ENCODE results near the gene ANXA6. TPM values are rescaled to one million over a fixed set of nuclear protein-coding genes. Genes with fewer than 3 reads are reported as not detected.

ANXA6 gene
- total RNA-seq, 2 experiments from 2014 or later, result 26.1 to 74.1 TPM

GRCh38 chr5:151143645-151144044 lies 13.9 kb downstream of the ANXA6 start:
- ChIA-PET POLR2A (interaction anchor here (1.1 to 6.0 kb wide), 3 partner anchors 10 to 109 kb away, joined by 4 to 83 read pairs (median 13); partner anchors contain the start of gene GM2A), CTCF (ENCODE audit: unreplicated experiment) (interaction anchor here (0.8 kb wide), 1 partner anchor 19 kb away, joined by 3 read pairs; no protein-coding TSS in a partner anchor)
- Histone ChIP-seq H3K4me3 (ENCODE audit: low read depth, low read length, poor library complexity, severe bottlenecking) (no peak overlapping the region), H3K27ac (ENCODE audit: low read depth, low read length, poor library complexity, severe bottlenecking) (no peak overlapping the region), H4K20me1 (ENCODE audit: insufficient read depth, low read length) (no peaks in the 10 kb centered on the region), H2AFZ (ENCODE audit: low read length) (no peak overlapping the region), H3K36me3 (ENCODE audit: insufficient read depth, low read length) (no peaks in the 10 kb centered on the region), H3K9me2 (ENCODE audit: insufficient read depth, low read length) (no peaks in the 10 kb centered on the region), H3K4me2 (ENCODE audit: low read length) (no peak overlapping the region), H3K9me3 (ENCODE audit: low read length) (no peaks in the 10 kb centered on the region), H3K79me2 (ENCODE audit: insufficient read depth, low read depth, low read length) (no peaks in the 10 kb centered on the region), H3K4me1 (ENCODE audit: insufficient read depth, low read length, poor library complexity, severe bottlenecking) (peaks cover 78% of the 10 kb centered on the region)
- no TSS peak for BruUV-seq (replicated peaks)
- intact Hi-C loops (cut with micrococcal nuclease; ENCODE audit: unreplicated experiment), result no loop called here
- DNase-seq (ENCODE audit: low spot score), result no peak
- TF ChIP-seq CTCF (conservative IDR thresholded peaks at IDR 0.05; ENCODE audit: low read length), result no peak
- TF ChIP-seq EZH2phosphoT487 (IDR thresholded peaks at IDR 0.05; ENCODE audit: borderline replicate concordance, low read depth, low read length), result no peak

- peak overlapping the region; percentile 57 for H3K27ac ChIP-seq (ENCODE audit: low read depth, low read length, poor library complexity, severe bottlenecking)
- peak overlapping the region; percentile 80 for H3K4me2 ChIP-seq (ENCODE audit: low read length)
- no TSS peak for BruUV-seq (replicated peaks)
- H4K20me1 ChIP-seq (ENCODE audit: insufficient read depth, low read length), result no peaks in the 10 kb centered on the region
- ChIA-PET CTCF (ENCODE audit: unreplicated experiment) (interaction anchor here (2.4 kb wide), 2 partner anchors 14 to 17 kb away, joined by 10 to 14 read pairs; no protein-coding TSS in a partner anchor), POLR2A (interaction anchor here (1.1 to 6.0 kb wide), 5 partner anchors 10 to 110 kb away, joined by 3 to 83 read pairs (median 6); partner anchors contain the start of gene GM2A)
- no peak overlapping the region for H3K4me3 ChIP-seq (ENCODE audit: low read depth, low read length, poor library complexity, severe bottlenecking)
- no peak for DNase-seq (ENCODE audit: low spot score)
- TF ChIP-seq CTCF (conservative IDR thresholded peaks at IDR 0.05; ENCODE audit: low read length) (no peak), EZH2phosphoT487 (IDR thresholded peaks at IDR 0.05; ENCODE audit: borderline replicate concordance, low read depth, low read length) (no peak)
- H3K9me3 ChIP-seq (ENCODE audit: low read length), result no peaks in the 10 kb centered on the region
- no peaks in the 10 kb centered on the region for H3K36me3 ChIP-seq (ENCODE audit: insufficient read depth, low read length)
- H3K9me2 ChIP-seq (ENCODE audit: insufficient read depth, low read length), result no peaks in the 10 kb centered on the region
- no peaks in the 10 kb centered on the region for H3K79me2 ChIP-seq (ENCODE audit: insufficient read depth, low read depth, low read length)
- peaks cover 82% of the 10 kb centered on the region for H3K4me1 ChIP-seq (ENCODE audit: insufficient read depth, low read length, poor library complexity, severe bottlenecking)
- intact Hi-C loops (cut with micrococcal nuclease; ENCODE audit: unreplicated experiment), result no loop called here
- H2AFZ ChIP-seq (ENCODE audit: low read length), result no peak overlapping the region
Measured at GRCh38 chr5:151142933-151143332, 14.6 kb downstream of the ANXA6 start.

- CTCF ChIA-PET (ENCODE audit: unreplicated experiment), result interaction anchor here (0.5 to 2.4 kb wide), 8 partner anchors 8 to 20 kb away, joined by 3 to 14 read pairs (median 4); no protein-coding TSS in a partner anchor
- no peaks in the 10 kb centered on the region for H3K79me2 ChIP-seq (ENCODE audit: insufficient read depth, low read depth, low read length)
- H3K9me3 ChIP-seq (ENCODE audit: low read length), result no peaks in the 10 kb centered on the region
- peaks cover 93% of the 10 kb centered on the region for H3K4me1 ChIP-seq (ENCODE audit: insufficient read depth, low read length, poor library complexity, severe bottlenecking)
- DNase-seq (ENCODE audit: low spot score), result peak; percentile 84
- no peaks in the 10 kb centered on the region for H4K20me1 ChIP-seq (ENCODE audit: insufficient read depth, low read length)
- H3K4me2 ChIP-seq (ENCODE audit: low read length), result peak overlapping the region; percentile 80
- H3K4me3 ChIP-seq (ENCODE audit: low read depth, low read length, poor library complexity, severe bottlenecking), result peak overlapping the region; percentile 60
- no TSS peak for BruUV-seq (replicated peaks)
- peak overlapping the region; percentile 57 for H3K27ac ChIP-seq (ENCODE audit: low read depth, low read length, poor library complexity, severe bottlenecking)
- H3K36me3 ChIP-seq (ENCODE audit: insufficient read depth, low read length), result peaks cover 6% of the 10 kb centered on the region; the same call in 1 of the 2 replicates
- H2AFZ ChIP-seq (ENCODE audit: low read length), result peak overlapping the region; percentile 72; the same call in 1 of the 2 replicates
- TF ChIP-seq CTCF (conservative IDR thresholded peaks at IDR 0.05; ENCODE audit: low read length) (no peak), EZH2phosphoT487 (IDR thresholded peaks at IDR 0.05; ENCODE audit: borderline replicate concordance, low read depth, low read length) (no peak)
- POLR2A ChIA-PET, result interaction anchor here (0.7 to 6.0 kb wide), 13 partner anchors 9 to 117 kb away, joined by 3 to 83 read pairs (median 4); partner anchors contain the start of genes ANXA6 and GM2A
- intact Hi-C loops (cut with micrococcal nuclease; ENCODE audit: unreplicated experiment), result no loop called here
- H3K9me2 ChIP-seq (ENCODE audit: insufficient read depth, low read length), result no peaks in the 10 kb centered on the region
Measured at GRCh38 chr5:151141535-151141934, 16.0 kb downstream of the ANXA6 start.

All from OCI-LY7 (cell line).